ENCODE data around the gene NSUN6.

The NSUN6 gene

DNA sequence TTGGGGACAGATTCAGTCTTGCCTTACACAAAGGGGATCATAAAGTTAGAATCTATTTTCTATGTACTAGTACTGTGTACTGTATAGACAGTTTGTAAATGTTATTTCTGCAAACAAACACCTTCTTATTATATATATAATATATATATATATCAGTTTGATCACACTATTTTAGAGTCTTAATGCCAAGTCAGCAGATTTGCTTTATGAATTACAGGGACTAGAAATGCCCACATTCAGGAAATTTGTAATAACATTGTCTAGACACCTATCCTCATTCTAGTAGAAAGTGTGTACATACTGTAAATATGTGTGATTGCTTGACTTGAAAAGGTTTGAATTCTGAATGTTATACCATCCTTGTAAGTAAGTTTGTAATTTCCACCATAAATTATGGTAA is 111.2 kb downstream of the NSUN6 start:
- DNase-seq (ENCODE audit: insufficient read length, low spot score) (no peak), FAIRE-seq (peak; percentile 38)
- TF ChIP-seq, protein P1, sequence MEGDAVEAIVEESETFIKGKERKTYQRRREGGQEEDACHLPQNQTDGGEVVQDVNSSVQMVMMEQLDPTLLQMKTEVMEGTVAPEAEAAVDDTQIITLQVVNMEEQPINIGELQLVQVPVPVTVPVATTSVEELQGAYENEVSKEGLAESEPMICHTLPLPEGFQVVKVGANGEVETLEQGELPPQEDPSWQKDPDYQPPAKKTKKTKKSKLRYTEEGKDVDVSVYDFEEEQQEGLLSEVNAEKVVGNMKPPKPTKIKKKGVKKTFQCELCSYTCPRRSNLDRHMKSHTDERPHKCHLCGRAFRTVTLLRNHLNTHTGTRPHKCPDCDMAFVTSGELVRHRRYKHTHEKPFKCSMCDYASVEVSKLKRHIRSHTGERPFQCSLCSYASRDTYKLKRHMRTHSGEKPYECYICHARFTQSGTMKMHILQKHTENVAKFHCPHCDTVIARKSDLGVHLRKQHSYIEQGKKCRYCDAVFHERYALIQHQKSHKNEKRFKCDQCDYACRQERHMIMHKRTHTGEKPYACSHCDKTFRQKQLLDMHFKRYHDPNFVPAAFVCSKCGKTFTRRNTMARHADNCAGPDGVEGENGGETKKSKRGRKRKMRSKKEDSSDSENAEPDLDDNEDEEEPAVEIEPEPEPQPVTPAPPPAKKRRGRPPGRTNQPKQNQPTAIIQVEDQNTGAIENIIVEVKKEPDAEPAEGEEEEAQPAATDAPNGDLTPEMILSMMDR (IDR thresholded peaks at IDR 0.05; ENCODE audit: insufficient read depth, missing control alignments), result no peak

DNA sequence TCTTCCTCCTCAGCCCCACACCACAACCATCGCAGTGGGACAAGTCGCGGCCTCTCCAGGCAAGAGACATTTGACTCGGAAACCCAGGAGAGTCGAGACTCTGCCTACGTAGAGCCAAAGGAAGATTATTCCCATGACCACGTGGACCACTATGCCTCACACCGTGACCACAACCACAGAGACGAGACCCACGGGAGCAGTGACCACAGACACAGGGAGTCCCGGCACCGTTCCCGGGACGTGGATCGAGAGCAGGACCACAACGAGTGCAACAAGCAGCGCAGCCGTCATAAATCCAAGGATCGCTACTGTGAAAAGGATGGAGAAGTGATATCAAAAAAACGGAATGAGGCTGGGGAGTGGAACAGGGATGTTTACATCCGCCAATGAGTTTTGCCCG is 112.1 kb downstream of the NSUN6 start:
- no peak for FAIRE-seq
- no peak for DNase-seq (ENCODE audit: insufficient read length, low spot score)
- TF ChIP-seq, protein P1 (IDR thresholded peaks at IDR 0.05; ENCODE audit: insufficient read depth, missing control alignments), result no peak

DNA sequence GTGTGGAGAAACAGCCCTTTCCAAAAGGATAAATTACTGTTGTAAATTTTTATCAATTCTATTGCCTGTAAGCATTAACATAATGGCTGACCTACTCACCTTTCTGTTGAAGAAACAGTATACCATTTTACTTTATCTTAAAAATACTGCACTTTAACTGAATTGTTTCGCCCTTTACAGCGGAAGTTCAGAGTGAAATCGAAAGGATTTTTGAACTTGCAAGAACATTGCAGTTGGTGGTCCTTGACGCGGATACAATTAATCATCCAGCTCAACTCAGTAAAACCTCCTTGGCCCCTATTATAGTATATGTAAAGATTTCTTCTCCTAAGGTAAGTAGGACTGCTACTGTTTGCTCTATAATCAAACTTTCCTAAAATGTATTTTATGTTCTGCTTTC is 117.5 kb downstream of the NSUN6 start:
- FAIRE-seq (no peak), DNase-seq (ENCODE audit: insufficient read length, low spot score) (no peak)
- TF ChIP-seq, protein P1 (IDR thresholded peaks at IDR 0.05; ENCODE audit: insufficient read depth, missing control alignments), result no peak

DNA sequence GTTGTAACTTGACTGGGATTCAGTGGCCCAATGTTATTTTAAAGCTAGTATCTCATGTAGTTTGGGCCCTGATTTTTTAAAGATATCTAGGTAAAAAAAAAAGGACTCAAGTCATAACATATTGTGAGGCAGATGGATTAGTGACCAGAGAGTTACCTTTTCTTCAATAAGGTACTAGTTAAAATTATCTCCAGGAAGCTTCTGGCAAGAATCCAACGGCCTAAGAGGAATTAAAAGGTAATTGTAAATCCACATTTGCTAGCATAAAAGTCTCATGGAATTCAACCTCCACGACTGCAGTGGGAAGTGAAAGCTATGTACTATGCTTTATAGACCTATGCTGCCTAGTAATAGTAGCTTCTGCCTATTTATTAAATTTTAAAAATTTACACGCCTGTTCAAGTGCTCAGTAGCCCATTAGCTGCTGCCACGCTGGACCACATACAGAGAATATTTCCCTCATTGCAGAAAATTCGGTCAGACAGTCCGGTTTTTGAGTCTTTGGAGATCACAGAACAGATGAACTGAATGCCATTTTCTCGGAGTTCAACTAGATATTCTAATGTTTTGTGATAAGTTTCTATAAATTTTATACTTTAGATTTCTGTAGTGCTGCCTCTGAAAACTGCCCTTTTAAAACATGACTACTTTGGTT is 118.4 kb downstream of the NSUN6 start:
- no peak for DNase-seq (ENCODE audit: insufficient read length, low spot score)
- no peak for FAIRE-seq
- TF ChIP-seq, protein P1 (IDR thresholded peaks at IDR 0.05; ENCODE audit: insufficient read depth, missing control alignments), result no peak

DNA sequence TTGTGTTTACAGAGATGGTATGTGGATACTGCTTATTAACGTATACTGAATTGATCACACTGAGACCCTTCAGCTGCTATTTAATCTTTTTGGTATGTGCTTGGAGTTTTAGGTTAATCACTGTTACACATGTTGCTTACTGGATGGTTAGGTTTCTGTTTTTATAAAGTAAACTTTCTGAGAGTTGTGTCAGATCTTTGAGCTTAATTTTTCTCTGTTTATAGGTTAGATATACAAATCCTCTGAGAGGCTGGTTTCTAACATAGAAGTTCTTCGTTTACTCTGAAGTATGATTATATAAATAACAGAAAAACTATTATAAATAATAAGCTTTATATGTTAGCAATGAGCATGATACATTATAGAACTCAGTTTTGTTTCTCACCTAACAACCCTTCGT is 123.1 kb downstream of the NSUN6 start:
- DNase-seq (ENCODE audit: insufficient read length, low spot score), result no peak
- FAIRE-seq, result no peak
- TF ChIP-seq, protein P1 (IDR thresholded peaks at IDR 0.05; ENCODE audit: insufficient read depth, missing control alignments), result no peak

DNA sequence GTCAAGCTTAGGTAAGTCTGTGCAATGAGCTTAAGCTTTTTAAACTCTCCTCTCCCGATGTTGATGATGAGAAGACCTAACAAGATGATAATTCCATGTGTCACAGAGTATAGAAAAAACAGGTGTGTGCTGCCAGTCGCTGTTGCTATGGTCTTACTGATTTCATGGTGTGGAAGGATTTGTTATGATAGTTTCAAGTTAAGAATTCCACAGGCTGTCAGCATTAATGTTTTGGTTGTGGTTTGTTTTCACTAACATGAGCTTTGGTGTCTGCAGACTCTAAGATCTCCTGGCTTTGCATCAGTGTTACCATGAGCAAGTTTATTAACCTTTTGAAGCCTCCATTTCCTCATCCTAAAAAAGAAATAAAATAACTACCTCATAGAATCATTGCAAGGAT is 123.7 kb downstream of the NSUN6 start:
- TF ChIP-seq, protein P1 (IDR thresholded peaks at IDR 0.05; ENCODE audit: insufficient read depth, missing control alignments), result no peak
- FAIRE-seq, result no peak
- DNase-seq (ENCODE audit: insufficient read length, low spot score), result no peak

DNA sequence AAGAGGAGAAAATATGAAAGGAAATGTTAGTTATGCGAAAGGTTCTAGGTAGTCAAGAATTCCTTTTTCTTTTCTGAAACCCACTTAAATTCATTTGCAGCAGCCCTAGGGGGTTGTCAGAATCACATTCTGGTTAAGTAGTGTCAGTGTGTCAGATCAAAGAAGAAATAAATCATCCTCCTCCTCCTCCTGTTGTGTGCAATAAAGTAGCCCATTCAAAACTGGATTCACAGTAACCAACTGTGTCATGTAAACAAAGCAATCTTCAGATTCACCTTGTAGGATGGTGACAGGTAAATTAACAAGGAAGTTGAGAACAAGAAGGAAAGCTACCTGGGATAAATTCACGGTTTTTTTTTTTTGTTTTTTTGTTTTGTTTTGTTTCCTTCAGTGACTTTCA is 127.5 kb downstream of the NSUN6 start:
- FAIRE-seq, result no peak
- no peak for DNase-seq (ENCODE audit: insufficient read length, low spot score)
- TF ChIP-seq, protein P1 (IDR thresholded peaks at IDR 0.05; ENCODE audit: insufficient read depth, missing control alignments), result no peak
